ENCODE measurements around the gene NELL2.

GRCh38 chr12:44694017-44694416, 182.1 kb downstream of the NELL2 start:
- TF ChIP-seq CTCF (IDR thresholded peaks at IDR 0.05; ENCODE audit: insufficient read depth, low read depth, low read length) (no peak), EZH2 (IDR thresholded peaks at IDR 0.05; ENCODE audit: insufficient read depth, low read length) (no peak)

All from astrocyte (in vitro differentiated cells and primary cell).